HG03571 (cell line): ENCODE measurements around the gene PRKCZ.
"Not testable (repeated sequence)": the region's sequence is repeated elsewhere in the genome, so short reads cannot be mapped to it uniquely, and the experiment has no call there.

ENCODE experiments used
- ATAC-seq: cut with Tn5 transposase; IDR thresholded peaks from one replicate; pipeline ENCODE4 v1.9.1; 2021; ENCODE audit not compliant: unreplicated experiment

PRKCZ gene

GRCh38 chr1:2133879-2134215 is 83.6 kb downstream of the PRKCZ start:
- ATAC-seq, result no peak

GRCh38 chr1:2134266-2134620 is 84.0 kb downstream of the PRKCZ start:
- no peak for ATAC-seq

- no peak for ATAC-seq
Measured at GRCh38 chr1:2134621-2135307, 84.6 kb downstream of the PRKCZ start.

GRCh38 chr1:2135441-2135841 is 85.2 kb downstream of the PRKCZ start:
- ATAC-seq, result no peak

- no peak for ATAC-seq
Measured at GRCh38 chr1:2135941-2136340, 85.7 kb downstream of the PRKCZ start.

GRCh38 chr1:2136386-2137235 is 86.4 kb downstream of the PRKCZ start:
- ATAC-seq, result no peak

- no peak for ATAC-seq
Measured at GRCh38 chr1:2137257-2138121, 87.3 kb downstream of the PRKCZ start.

- ATAC-seq, result not testable (repeated sequence)
Measured at GRCh38 chr1:2139156-2139555, 88.9 kb downstream of the PRKCZ start.

GRCh38 chr1:2141025-2141424 is 90.8 kb downstream of the PRKCZ start:
- ATAC-seq, result no peak

DNA sequence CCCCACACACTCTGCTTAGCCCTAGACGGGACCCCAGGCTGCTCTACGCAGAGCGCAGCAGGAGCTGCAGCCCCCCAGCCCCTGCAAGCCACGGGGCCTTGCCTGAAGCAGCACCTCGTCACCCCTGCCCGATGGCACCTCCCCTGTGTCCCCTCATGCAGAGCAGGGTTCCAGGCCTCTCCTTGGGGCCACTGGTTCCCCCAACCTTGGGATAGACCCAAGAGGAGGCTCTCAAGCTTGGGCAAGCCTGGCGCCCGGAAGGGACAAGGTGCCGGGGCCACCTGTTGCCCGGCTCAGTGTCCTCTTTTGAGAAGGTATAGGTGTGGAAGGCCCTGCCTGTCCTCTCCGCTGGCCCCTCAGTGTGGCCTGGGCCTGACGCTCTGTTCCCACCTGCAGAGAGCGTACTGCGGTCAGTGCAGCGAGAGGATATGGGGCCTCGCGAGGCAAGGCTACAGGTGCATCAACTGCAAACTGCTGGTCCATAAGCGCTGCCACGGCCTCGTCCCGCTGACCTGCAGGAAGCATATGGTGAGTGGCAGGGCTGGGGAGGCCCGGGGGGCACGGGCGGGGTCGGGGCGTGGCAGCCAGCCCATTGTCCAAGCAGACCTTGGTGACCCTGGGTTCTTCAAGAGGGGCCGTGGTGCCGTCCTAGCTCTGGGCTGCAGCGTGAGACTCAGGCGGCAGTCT is 93.7 kb downstream of the PRKCZ start:
- ATAC-seq, result no peak

DNA sequence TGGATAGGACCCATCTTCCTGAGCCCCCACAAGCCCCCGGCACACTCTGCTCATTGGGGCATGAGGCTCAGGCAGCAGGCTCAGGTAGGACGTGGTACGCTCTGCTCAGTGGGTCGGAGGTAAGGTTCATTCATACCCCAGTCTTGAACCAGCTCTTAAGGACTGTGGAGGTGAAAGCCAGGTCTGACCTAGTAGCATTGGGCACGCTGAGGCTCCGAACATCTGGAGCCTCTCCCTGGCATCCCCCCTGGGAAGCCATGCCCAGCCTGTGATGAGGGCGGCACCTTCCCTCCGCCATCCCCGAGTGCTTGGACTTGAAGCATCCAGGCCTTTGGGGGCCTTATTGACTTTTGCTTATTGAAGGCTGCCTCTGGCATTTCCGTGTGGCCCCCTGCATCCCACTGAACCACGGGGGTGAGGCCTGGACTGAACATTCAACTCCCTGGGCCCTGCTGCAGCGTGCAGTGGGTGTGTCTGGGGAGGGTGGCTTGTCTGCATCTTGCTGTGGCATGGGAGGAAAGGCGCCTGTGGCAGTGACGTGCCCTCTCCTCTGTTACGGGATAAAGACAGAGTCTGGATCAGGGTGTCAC is 94.4 kb downstream of the PRKCZ start:
- ATAC-seq, result no peak

DNA sequence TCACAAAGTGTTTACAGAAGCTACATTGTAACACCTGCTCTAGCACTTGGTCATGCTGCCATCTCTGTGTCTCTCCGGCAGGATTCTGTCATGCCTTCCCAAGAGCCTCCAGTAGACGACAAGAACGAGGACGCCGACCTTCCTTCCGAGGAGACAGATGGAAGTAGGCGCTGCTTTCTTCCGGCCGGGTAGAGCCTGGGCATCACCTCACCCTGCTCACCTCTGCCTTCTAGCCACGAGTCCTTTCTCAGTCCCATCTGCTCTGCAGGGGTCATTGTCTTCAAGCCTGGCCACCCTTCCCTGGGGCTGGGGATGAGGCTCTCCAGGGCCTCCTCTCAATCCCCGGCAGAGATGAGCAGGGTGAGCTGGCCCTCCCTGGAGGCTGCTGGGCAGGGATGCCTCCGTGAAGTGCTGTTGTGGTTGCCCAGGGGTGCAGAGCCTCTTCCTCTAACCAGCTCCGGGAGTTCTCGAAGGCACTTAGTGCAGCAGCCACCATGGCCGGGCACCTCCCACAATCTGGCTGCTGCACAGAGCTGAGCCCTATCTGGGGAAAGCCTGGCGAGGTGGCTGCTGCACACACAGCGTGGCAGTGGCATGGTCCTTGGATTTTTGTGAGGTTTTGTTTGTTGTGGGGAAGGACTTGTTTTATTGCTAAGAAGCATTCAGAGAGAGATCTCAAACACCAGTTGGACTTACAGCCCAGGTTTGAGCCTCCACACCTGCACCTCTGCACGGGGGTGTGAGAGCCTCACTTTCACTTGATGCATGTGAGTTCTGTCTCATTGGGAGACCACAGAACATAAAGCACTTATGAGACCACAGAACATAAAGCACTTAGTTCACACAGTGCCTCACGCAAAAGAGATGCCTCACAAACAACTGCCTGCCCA is 96.0 kb downstream of the PRKCZ start:
- no peak for ATAC-seq

DNA sequence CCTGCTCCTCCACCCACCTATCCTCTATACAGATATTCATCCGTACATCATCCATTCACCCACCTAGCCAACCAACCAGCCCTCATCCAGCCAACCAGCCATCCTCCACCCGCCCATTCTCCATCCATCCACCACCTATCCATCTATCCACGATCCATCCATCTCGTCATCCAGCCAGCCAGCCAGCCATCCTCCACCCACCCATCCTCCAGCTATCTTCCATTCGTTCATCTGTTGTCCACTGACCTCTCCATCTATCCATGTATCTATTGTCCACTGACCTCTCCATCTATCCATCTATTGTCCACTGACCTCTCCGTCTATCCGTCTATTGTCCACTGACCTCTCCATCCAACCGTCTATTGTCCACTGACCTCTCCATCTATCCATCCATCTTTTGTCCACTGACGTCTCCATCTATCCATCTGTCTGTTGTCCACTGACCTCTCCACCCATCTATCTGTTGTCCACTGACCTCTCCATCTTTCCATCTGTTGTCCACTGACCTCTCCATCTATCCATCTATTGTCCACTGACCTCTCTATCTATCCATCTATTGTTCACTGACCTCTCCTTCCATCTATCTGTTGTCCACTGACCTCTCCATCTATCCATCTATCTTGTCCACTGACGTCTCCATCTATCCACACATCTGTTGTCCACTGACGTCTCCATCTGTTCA is 96.8 kb downstream of the PRKCZ start:
- ATAC-seq, result no peak

GRCh38 chr1:2147869-2148268 is 97.7 kb downstream of the PRKCZ start:
- not testable (repeated sequence) for ATAC-seq

- no peak for ATAC-seq
Measured at GRCh38 chr1:2148691-2149090, 98.5 kb downstream of the PRKCZ start.

GRCh38 chr1:2150801-2151200 is 100.6 kb downstream of the PRKCZ start:
- ATAC-seq, result no peak

DNA sequence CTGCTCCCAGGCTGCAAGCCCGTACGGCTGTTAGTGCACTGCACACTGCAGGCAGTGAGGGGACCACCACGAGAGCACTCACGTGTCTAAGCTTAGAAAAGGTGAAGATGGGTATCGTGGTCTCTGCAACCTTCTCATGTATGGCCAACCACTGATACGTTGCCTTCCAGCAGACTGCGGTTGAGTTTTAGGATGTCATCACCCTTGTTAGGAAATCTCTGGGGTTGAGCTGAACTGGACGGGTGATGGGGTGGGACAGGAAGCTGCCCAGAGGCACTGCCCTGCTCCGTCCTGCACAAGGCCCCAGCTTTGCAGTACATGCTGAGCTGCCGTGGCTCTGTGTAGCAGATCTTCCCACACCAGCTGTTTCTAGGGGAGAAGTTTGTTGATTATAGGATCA is 101.0 kb downstream of the PRKCZ start:
- no peak for ATAC-seq

DNA sequence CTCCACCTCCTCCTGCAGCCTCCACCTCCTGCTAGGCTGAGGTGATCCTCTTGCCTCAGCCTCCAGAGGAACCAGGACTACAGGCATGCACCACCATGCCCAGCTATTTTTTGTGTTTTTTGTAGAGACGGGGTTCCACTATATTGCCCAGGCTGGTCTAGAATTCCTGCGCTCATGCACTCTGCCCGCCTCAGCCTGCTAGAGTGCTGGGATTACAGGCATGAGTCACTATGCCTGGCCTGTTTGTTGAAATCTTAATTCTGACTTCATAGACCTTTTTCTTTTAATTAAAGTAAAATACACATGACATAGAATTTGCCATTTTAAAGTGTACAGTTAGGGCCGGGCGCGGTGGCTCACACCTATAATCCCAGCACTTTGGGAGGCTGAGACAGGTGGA is 101.7 kb downstream of the PRKCZ start:
- ATAC-seq, result no peak

GRCh38 chr1:2152954-2153353 is 102.7 kb downstream of the PRKCZ start:
- ATAC-seq, result no peak
